B cell (primary cell): ENCODE results near the gene ADGRB2. TPM values are rescaled to one million over a fixed set of nuclear protein-coding genes. Genes with fewer than 3 reads are reported as not detected.

ENCODE experiments used
- ATAC-seq: fragments of 200-7000 bp; cut with Tn5 transposase; one replicate; pipeline ENCODE4 v1.10.0; 2021; ENCODE audit warnings: low read depth, mild to moderate bottlenecking, moderate number of reproducible peaks, moderate library complexity
- CTCF ChIA-PET: fragments of 350-600 bp; sonication (Branson Sonifier 250); formaldehyde crosslinking; loops from one replicate; lab custom pipeline; 2021; ENCODE audit warnings: antibody characterized with exemption, inconsistent platforms; lab: Charles Lee
- POLR2A ChIA-PET: fragments of 350-600 bp; sonication (Branson Sonifier 250); formaldehyde crosslinking; loops from one replicate; lab custom pipeline; 2021; ENCODE audit warnings: antibody characterized with exemption; lab: Charles Lee
- DNase-seq: peaks from one replicate; pipeline ENCODE4 v3.0.0; 2013
- H2AFZ ChIP-seq: 2 replicates; pipeline ENCODE4 v1.6.1; 2012; ENCODE audit warnings: mild to moderate bottlenecking, low read depth, low read length; ENCODE audit not compliant: insufficient read depth, poor library complexity, severe bottlenecking
- H3K27ac ChIP-seq, 2 donors: 1 replicate in 1 of 2; 2 replicates in 1 of 2; pipeline ENCODE4 v1.5.1; 2012 to 2013; ENCODE audit warnings: low read length in 2 of 2, mild to moderate bottlenecking in 2 of 2, moderate library complexity in 1 of 2
- H3K27me3 ChIP-seq, 4 experiments: fragments of 200-600 bp in 1 of 4; sonication (generic) in 1 of 4; replicated peaks in 1 of 4; 1 replicate in 2 of 4; 2 replicates in 2 of 4; pipeline versions ENCODE4 v1.6.1 to v1.7.0; 2013 to 2016; ENCODE audit warnings: low read length in 3 of 4, mild to moderate bottlenecking in 2 of 4, mixed read lengths in 1 of 4, moderate library complexity in 1 of 4; ENCODE audit not compliant: insufficient read depth in 4 of 4, control insufficient read depth in 3 of 4; ENCODE audit errors: control extremely low read depth in 1 of 4
- H3K36me3 ChIP-seq, 2 experiments: replicated peaks in 1 of 2; 1 replicate in 1 of 2; 2 replicates in 1 of 2; pipeline versions ENCODE4 v1.6.1 to v1.7.1; 2013; ENCODE audit warnings: low read length in 1 of 2; ENCODE audit not compliant: insufficient read depth in 2 of 2, control insufficient read depth in 1 of 2; ENCODE audit errors: control extremely low read depth in 1 of 2, extremely low read depth in 1 of 2
- H3K4me1 ChIP-seq, 2 donors: fragments of 200-600 bp in 1 of 2; sonication (generic) in 1 of 2; 1 replicate in 1 of 2; 2 replicates in 1 of 2; pipeline versions ENCODE4 v1.5.1 to v1.6.1; 2013 to 2017; ENCODE audit warnings: low read length in 2 of 2; ENCODE audit not compliant: control insufficient read depth in 2 of 2, insufficient read depth in 2 of 2
- H3K4me2 ChIP-seq: replicated peaks from 2 replicates; pipeline ENCODE3; 2012; ENCODE audit warnings: mild to moderate bottlenecking, low read depth, low read length; ENCODE audit not compliant: poor library complexity, severe bottlenecking
- H3K4me3 ChIP-seq, 5 experiments: fragments of 200-600 bp in 1 of 5; sonication (generic) in 1 of 5; 1 replicate in 3 of 5; 2 replicates in 2 of 5; pipeline versions ENCODE4 v1.5.1 to v1.7.0; 2011 to 2016; ENCODE audit warnings: low read length in 4 of 5, mild to moderate bottlenecking in 4 of 5, low read depth in 2 of 5, control low read depth in 1 of 5, moderate library complexity in 1 of 5; ENCODE audit not compliant: insufficient read depth in 1 of 5; ENCODE audit errors: control extremely low read depth in 1 of 5, extremely low read depth in 1 of 5
- H3K79me2 ChIP-seq: fragments of 200-600 bp; sonication (generic); one replicate; pipeline ENCODE4 v1.6.0; 2016; ENCODE audit warnings: low read length; ENCODE audit not compliant: control insufficient read depth, insufficient read depth
- H3K9ac ChIP-seq: fragments of 200-600 bp; sonication (generic); 2 replicates; pipeline ENCODE4 v1.6.1; 2017; ENCODE audit warnings: mild to moderate bottlenecking, low read length, moderate library complexity
- H3K9me3 ChIP-seq, 3 donors: one replicate each; pipeline versions ENCODE4 v1.6.1 to v1.7.1; 2013; ENCODE audit warnings: low read length in 2 of 3; ENCODE audit not compliant: control insufficient read depth in 2 of 3, insufficient read depth in 1 of 3; ENCODE audit errors: control extremely low read depth in 1 of 3
- H4K20me1 ChIP-seq: 2 replicates; pipeline ENCODE4 v1.6.0; 2012; ENCODE audit warnings: mild to moderate bottlenecking, low read length; ENCODE audit not compliant: insufficient read depth, control insufficient read depth, poor library complexity, severe bottlenecking
- H3K27ac Mint-ChIP-seq: one replicate; pipeline ENCODE4 v1.8.0; 2021; ENCODE audit warnings: mixed read lengths
- H3K27me3 Mint-ChIP-seq: one replicate; pipeline ENCODE4 v1.8.0; 2021; ENCODE audit warnings: mixed read lengths
- H3K4me1 Mint-ChIP-seq: one replicate; pipeline ENCODE4 v1.8.0; 2021; ENCODE audit warnings: mixed read lengths
- H3K4me3 Mint-ChIP-seq: one replicate; pipeline ENCODE4 v1.8.0; 2021; ENCODE audit warnings: mixed read lengths
- H3K9me3 Mint-ChIP-seq: one replicate; pipeline ENCODE4 v1.8.0; 2022; ENCODE audit warnings: mixed read lengths; ENCODE audit not compliant: insufficient read depth
- CTCF ChIP-seq: fragments of 200-600 bp; IDR thresholded peaks from one replicate; pipeline ENCODE4 v1.8.0; 2022; ENCODE audit warnings: antibody characterized with exemption, mild to moderate bottlenecking
- EZH2 ChIP-seq: IDR thresholded peaks from 2 replicates; pipeline ENCODE4 v1.6.1; 2012; ENCODE audit warnings: borderline replicate concordance, low read depth, mild to moderate bottlenecking, moderate library complexity, low read length; ENCODE audit not compliant: insufficient read depth, poor library complexity, severe bottlenecking
- WGBS: methylation state at CpG from one replicate; pipeline ENCODE4 v1.1.5; 2013; ENCODE audit warnings: missing lambda C conversion rate; ENCODE audit not compliant: insufficient coverage; 5-methylcytosine and 5-hydroxymethylcytosine counted together
- intact Hi-C: fragments of 100-400 bp; cut with micrococcal nuclease; formaldehyde crosslinking; loops from one replicate; pipeline ENCODE4 v1.10.0; 2022
- polyA plus RNA-seq: library from polyadenylated mRNA; depleted of rRNA; stranded (reverse); fragments of >200 nt; gene quantifications from 2 replicates; pipeline ENCODE4 v1.2.3, GENCODE V29; 2012
- total RNA-seq, 2 donors: library from RNA; stranded (reverse); fragments of 120-200 nt in 1 of 2; gene quantifications; 1 replicate in 1 of 2; 2 replicates in 1 of 2; pipeline versions ENCODE4 v1.2.3 to v1.2.4, GENCODE V29; 2013 to 2022

ADGRB2 gene
- total and polyA plus RNA-seq, 2 donors (not counting 1 experiment from before 2014, with no cell fraction given) = 1.9 to 2.7 TPM

DNA sequence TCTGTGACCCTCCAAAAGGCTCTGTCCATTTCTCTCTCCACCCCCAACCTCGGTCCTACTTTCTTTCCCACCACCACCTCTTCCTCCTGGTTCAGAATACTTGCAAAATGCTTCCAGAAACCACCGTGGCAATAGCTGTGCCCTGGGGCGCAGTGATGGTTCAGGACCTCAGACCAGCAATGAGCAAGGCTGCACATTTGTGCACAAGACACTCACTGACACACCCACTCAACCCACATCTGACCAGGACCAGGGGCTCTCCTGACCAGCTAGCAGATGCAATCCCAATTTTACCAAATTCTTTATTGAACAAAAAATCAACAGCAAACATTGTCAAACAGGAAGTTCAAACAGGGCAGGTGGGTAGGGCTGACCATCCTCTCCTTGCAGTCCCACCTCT, 26.0 kb upstream of the ADGRB2 start:
- peaks cover 28% of the 10 kb centered on the region for H3K4me1 Mint-ChIP-seq
- intact Hi-C loops = no loop called here
- no peak for ATAC-seq
- TF ChIP-seq CTCF (no peak), EZH2 (no peak)
- H3K27ac Mint-ChIP-seq = peak overlapping the region; percentile 18
- H4K20me1 ChIP-seq = no peaks in the 10 kb centered on the region
- H3K9me3 Mint-ChIP-seq = no peaks in the 10 kb centered on the region
- H3K4me1 ChIP-seq = peaks cover 19 to 27% of the 10 kb centered on the region in 2 donors
- H3K36me3 ChIP-seq = no peaks in the 10 kb centered on the region
- H3K9ac ChIP-seq = no peak overlapping the region
- no peak overlapping the region for H3K27ac ChIP-seq
- no peak overlapping the region for H2AFZ ChIP-seq
- WGBS = 91% methylated on average over 3 of the region's 3 CpGs
- no peaks in the 10 kb centered on the region for H3K9me3 ChIP-seq
- no peak overlapping the region for H3K4me3 ChIP-seq
- H3K79me2 ChIP-seq = no peaks in the 10 kb centered on the region
- ChIA-PET POLR2A (interaction anchor here (1.7 kb wide), 1 partner anchor 146 kb away, joined by 9 read pairs; the partner anchor contains the start of gene PEF1), CTCF (interaction anchor here (0.9 to 9.5 kb wide), 22 partner anchors 10 to 621 kb away, joined by 3 to 199 read pairs (median 8); partner anchors contain the start of genes ADGRB2, PEF1, SNRNP40 and ZCCHC17)
- H3K4me3 Mint-ChIP-seq = peak overlapping the region; percentile 56
- H3K27me3 Mint-ChIP-seq = peaks cover 5% of the 10 kb centered on the region
- peaks cover 0 to 5% (median 0%) of the 10 kb centered on the region in 4 experiments for H3K27me3 ChIP-seq
- DNase-seq = no peak
- no peak overlapping the region for H3K4me2 ChIP-seq
